OCI-LY1 (cell line): ENCODE results near the gene PLEKHG3.

ENCODE experiments used
- H2AFZ ChIP-seq: fragments of 200-600 bp; sonication (generic), shearing (Covaris generic); 2 replicates; pipeline ENCODE4 v1.6.0; 2014; ENCODE audit warnings: antibody characterized with exemption, mild to moderate bottlenecking, low read length
- H3F3A ChIP-seq: fragments of 200-600 bp; sonication (generic), shearing (Covaris generic); 2 replicates; pipeline ENCODE4 v1.6.0; 2014; ENCODE audit warnings: mild to moderate bottlenecking, antibody characterized with exemption, low read length, moderate library complexity; ENCODE audit not compliant: insufficient read depth
- H3K27ac ChIP-seq: fragments of 200-600 bp; sonication (generic); 2 replicates; pipeline ENCODE4 v1.5.1; 2014; ENCODE audit warnings: low read length, mixed run types, mild to moderate bottlenecking, low read depth; ENCODE audit not compliant: poor library complexity, severe bottlenecking
- H3K27me3 ChIP-seq: fragments of 200-600 bp; sonication (generic); 2 replicates; pipeline ENCODE4 v1.6.0; 2014; ENCODE audit warnings: antibody characterized with exemption, mild to moderate bottlenecking, low read length, moderate library complexity; ENCODE audit not compliant: insufficient read depth
- H3K36me3 ChIP-seq: fragments of 200-600 bp; sonication (generic); 2 replicates; pipeline ENCODE4 v1.6.1; 2014; ENCODE audit warnings: mild to moderate bottlenecking, antibody characterized with exemption, low read length, moderate library complexity, mixed read lengths; ENCODE audit not compliant: insufficient read depth
- H3K4me1 ChIP-seq: fragments of 200-600 bp; sonication (generic); 2 replicates; pipeline ENCODE4 v1.5.1; 2014; ENCODE audit warnings: mild to moderate bottlenecking, low read length, moderate library complexity; ENCODE audit not compliant: insufficient read depth, severe bottlenecking
- H3K4me2 ChIP-seq: fragments of 200-600 bp; sonication (generic), shearing (Covaris generic); 2 replicates; pipeline ENCODE4 v1.6.1; 2014; ENCODE audit warnings: low read length
- H3K4me3 ChIP-seq: fragments of 200-600 bp; sonication (generic); 2 replicates; pipeline ENCODE4 v1.5.1; 2014; ENCODE audit warnings: low read length, low read depth, mild to moderate bottlenecking, mixed read lengths; ENCODE audit not compliant: poor library complexity, severe bottlenecking
- H3K79me2 ChIP-seq: fragments of 200-600 bp; shearing (Covaris generic); 2 replicates; pipeline ENCODE4 v1.6.1; 2016; ENCODE audit warnings: mixed run types, low read length, mixed read lengths; ENCODE audit not compliant: insufficient read depth
- H3K9ac ChIP-seq: fragments of 200-600 bp; sonication (generic), shearing (Covaris generic); 2 replicates; pipeline ENCODE4 v1.6.1; 2014; ENCODE audit warnings: mild to moderate bottlenecking, low read length, mixed read lengths
- H3K9me2 ChIP-seq: fragments of 200-600 bp; sonication (generic), shearing (Covaris generic); 2 replicates; pipeline ENCODE4 v1.6.1; 2014; ENCODE audit warnings: low read depth, mild to moderate bottlenecking, low read length, mixed read lengths
- H3K9me3 ChIP-seq: fragments of 200-600 bp; shearing (Covaris generic); 2 replicates; pipeline ENCODE4 v1.6.1; 2014; ENCODE audit warnings: low read length, mixed read lengths
- H4K20me1 ChIP-seq: fragments of 200-600 bp; sonication (generic), shearing (Covaris generic); 2 replicates; pipeline ENCODE4 v1.6.0; 2016; ENCODE audit warnings: mild to moderate bottlenecking, low read length; ENCODE audit not compliant: insufficient read depth
- CTCF ChIP-seq: fragments of 200-600 bp; sonication (generic), shearing (Covaris generic); IDR thresholded peaks from 2 replicates; pipeline ENCODE4 v1.5.1; 2017; ENCODE audit warnings: mild to moderate bottlenecking, antibody characterized with exemption, low read length, moderate library complexity, mixed read lengths
- EZH2 ChIP-seq: fragments of 200-600 bp; sonication (generic), shearing (Covaris generic); IDR thresholded peaks from 2 replicates; pipeline ENCODE4 v1.8.0; 2017; ENCODE audit warnings: borderline replicate concordance, mixed run types, mild to moderate bottlenecking, antibody characterized with exemption, low read length, moderate library complexity, mixed read lengths

PLEKHG3 gene

GRCh38 chr14:64730061-64730440 lies 25.8 kb downstream of the PLEKHG3 start:
- TF ChIP-seq CTCF (no peak), EZH2 (no peak)
- Histone ChIP-seq H3K36me3 (no peaks in the 10 kb centered on the region), H4K20me1 (no peaks in the 10 kb centered on the region), H3K9me3 (no peaks in the 10 kb centered on the region), H3K9ac (no peak overlapping the region), H3K79me2 (no peaks in the 10 kb centered on the region), H3K27ac (no peak overlapping the region), H2AFZ (no peak overlapping the region), H3K9me2 (no peaks in the 10 kb centered on the region), H3K4me2 (no peak overlapping the region), H3K4me1 (no peaks in the 10 kb centered on the region), H3K27me3 (no peaks in the 10 kb centered on the region), H3K4me3 (no peak overlapping the region), H3F3A (no peaks in the 10 kb centered on the region)

GRCh38 chr14:64730681-64731080 lies 26.5 kb downstream of the PLEKHG3 start:
- Histone ChIP-seq H3K36me3 (no peaks in the 10 kb centered on the region), H2AFZ (no peak overlapping the region), H3K4me2 (no peak overlapping the region), H3K27me3 (no peaks in the 10 kb centered on the region), H3K9me2 (no peaks in the 10 kb centered on the region), H3K9ac (no peak overlapping the region), H3K4me1 (no peaks in the 10 kb centered on the region), H3K79me2 (no peaks in the 10 kb centered on the region), H3K27ac (no peak overlapping the region), H3K9me3 (no peaks in the 10 kb centered on the region), H3F3A (no peaks in the 10 kb centered on the region), H3K4me3 (no peak overlapping the region), H4K20me1 (no peaks in the 10 kb centered on the region)
- TF ChIP-seq EZH2 (no peak), CTCF (no peak)

GRCh38 chr14:64731141-64731581 lies 26.9 kb downstream of the PLEKHG3 start:
- no peak overlapping the region for H2AFZ ChIP-seq
- no peaks in the 10 kb centered on the region for H3K9me3 ChIP-seq
- no peaks in the 10 kb centered on the region for H4K20me1 ChIP-seq
- no peaks in the 10 kb centered on the region for H3F3A ChIP-seq
- no peaks in the 10 kb centered on the region for H3K9me2 ChIP-seq
- no peaks in the 10 kb centered on the region for H3K27me3 ChIP-seq
- TF ChIP-seq CTCF, result no peak
- TF ChIP-seq EZH2, result no peak
- no peaks in the 10 kb centered on the region for H3K79me2 ChIP-seq
- H3K27ac ChIP-seq, result no peak overlapping the region
- no peaks in the 10 kb centered on the region for H3K36me3 ChIP-seq
- H3K4me2 ChIP-seq, result no peak overlapping the region
- no peak overlapping the region for H3K4me3 ChIP-seq
- H3K4me1 ChIP-seq, result no peaks in the 10 kb centered on the region
- no peak overlapping the region for H3K9ac ChIP-seq
